ENCODE data around the gene MYL2.

MYL2 gene

GRCh38 chr12:110906083-110906482 lies 14.3 kb downstream of the MYL2 start:
- H4K20me1 ChIP-seq (ENCODE audit: insufficient read depth, low read length): no peaks in the 10 kb centered on the region
- TF ChIP-seq EZH2 (IDR thresholded peaks at IDR 0.05; ENCODE audit: borderline replicate concordance, low read length) (no peak), CTCF (IDR thresholded peaks at IDR 0.05; ENCODE audit: low read length) (no peak)
- H3K9ac ChIP-seq (ENCODE audit: low read length): no peak overlapping the region
- no peaks in the 10 kb centered on the region for H3K36me3 ChIP-seq (ENCODE audit: insufficient read depth, low read length)
- no peak overlapping the region for H3K4me3 ChIP-seq (ENCODE audit: low read depth, low read length, poor library complexity, severe bottlenecking)
- no peaks in the 10 kb centered on the region for H3F3A ChIP-seq (ENCODE audit: insufficient read depth, low read length)
- no peaks in the 10 kb centered on the region for H3K9me2 ChIP-seq (ENCODE audit: low read depth, low read length)
- H3K27me3 ChIP-seq (ENCODE audit: insufficient read depth, low read length): no peaks in the 10 kb centered on the region
- no peak overlapping the region for H3K4me2 ChIP-seq (ENCODE audit: low read length)
- no peak overlapping the region for H3K27ac ChIP-seq (ENCODE audit: low read depth, low read length, poor library complexity, severe bottlenecking)
- no peaks in the 10 kb centered on the region for H3K9me3 ChIP-seq (ENCODE audit: low read length)
- H2AFZ ChIP-seq (ENCODE audit: low read length): no peak overlapping the region
- H3K79me2 ChIP-seq (ENCODE audit: insufficient read depth, low read length): no peaks in the 10 kb centered on the region
- H3K4me1 ChIP-seq (ENCODE audit: insufficient read depth, low read length, severe bottlenecking): peaks cover 7% of the 10 kb centered on the region

GRCh38 chr12:110903511-110903910 lies 16.9 kb downstream of the MYL2 start:
- H4K20me1 ChIP-seq (ENCODE audit: insufficient read depth, low read length): no peaks in the 10 kb centered on the region
- H3K4me2 ChIP-seq (ENCODE audit: low read length): no peak overlapping the region
- no peak overlapping the region for H3K9ac ChIP-seq (ENCODE audit: low read length)
- peaks cover 7% of the 10 kb centered on the region for H3K4me1 ChIP-seq (ENCODE audit: insufficient read depth, low read length, severe bottlenecking)
- no peaks in the 10 kb centered on the region for H3K79me2 ChIP-seq (ENCODE audit: insufficient read depth, low read length)
- no peak overlapping the region for H3K4me3 ChIP-seq (ENCODE audit: low read depth, low read length, poor library complexity, severe bottlenecking)
- TF ChIP-seq EZH2 (IDR thresholded peaks at IDR 0.05; ENCODE audit: borderline replicate concordance, low read length): no peak
- TF ChIP-seq CTCF (IDR thresholded peaks at IDR 0.05; ENCODE audit: low read length): no peak
- H3K27me3 ChIP-seq (ENCODE audit: insufficient read depth, low read length): no peaks in the 10 kb centered on the region
- no peaks in the 10 kb centered on the region for H3K9me2 ChIP-seq (ENCODE audit: low read depth, low read length)
- no peak overlapping the region for H2AFZ ChIP-seq (ENCODE audit: low read length)
- no peaks in the 10 kb centered on the region for H3K36me3 ChIP-seq (ENCODE audit: insufficient read depth, low read length)
- no peaks in the 10 kb centered on the region for H3K9me3 ChIP-seq (ENCODE audit: low read length)
- no peak overlapping the region for H3K27ac ChIP-seq (ENCODE audit: low read depth, low read length, poor library complexity, severe bottlenecking)
- H3F3A ChIP-seq (ENCODE audit: insufficient read depth, low read length): no peaks in the 10 kb centered on the region

GRCh38 chr12:110901401-110901800 lies 19.0 kb downstream of the MYL2 start:
- TF ChIP-seq EZH2 (IDR thresholded peaks at IDR 0.05; ENCODE audit: borderline replicate concordance, low read length) (no peak), CTCF (IDR thresholded peaks at IDR 0.05; ENCODE audit: low read length) (no peak)
- Histone ChIP-seq H3K4me1 (ENCODE audit: insufficient read depth, low read length, severe bottlenecking) (peaks cover 4% of the 10 kb centered on the region), H3K36me3 (ENCODE audit: insufficient read depth, low read length) (no peaks in the 10 kb centered on the region), H3K4me2 (ENCODE audit: low read length) (no peak overlapping the region), H3K9me2 (ENCODE audit: low read depth, low read length) (no peaks in the 10 kb centered on the region), H3K9ac (ENCODE audit: low read length) (no peak overlapping the region), H2AFZ (ENCODE audit: low read length) (no peak overlapping the region), H3F3A (ENCODE audit: insufficient read depth, low read length) (no peaks in the 10 kb centered on the region), H3K79me2 (ENCODE audit: insufficient read depth, low read length) (no peaks in the 10 kb centered on the region), H3K4me3 (ENCODE audit: low read depth, low read length, poor library complexity, severe bottlenecking) (no peak overlapping the region), H3K27ac (ENCODE audit: low read depth, low read length, poor library complexity, severe bottlenecking) (no peak overlapping the region), H3K27me3 (ENCODE audit: insufficient read depth, low read length) (no peaks in the 10 kb centered on the region), H3K9me3 (ENCODE audit: low read length) (no peaks in the 10 kb centered on the region), H4K20me1 (ENCODE audit: insufficient read depth, low read length) (no peaks in the 10 kb centered on the region)

Measured in OCI-LY1 (cell line).